GM18909 (cell line): ENCODE data around the gene ERVFRD-1.
"Not testable (repeated sequence)": the region's sequence is repeated elsewhere in the genome, so short reads cannot be mapped to it uniquely, and the experiment has no call there.

Source experiments
- ATAC-seq: cut with Tn5 transposase; IDR thresholded peaks from one replicate; pipeline ENCODE4 v1.9.1; 2021; ENCODE audit warnings: mild to moderate bottlenecking; ENCODE audit not compliant: unreplicated experiment, poor library complexity

ERVFRD-1 gene

GRCh38 chr6:11130605-11131004 lies 19.1 kb upstream of the ERVFRD-1 start:
- no peak for ATAC-seq

GRCh38 chr6:11129908-11130565 lies 18.5 kb upstream of the ERVFRD-1 start:
- no peak for ATAC-seq

- ATAC-seq, result no peak
These were observed 17.1 kb upstream of the ERVFRD-1 start for GRCh38 chr6:11128608-11129007.

- ATAC-seq, result no peak
These were observed 15.4 kb upstream of the ERVFRD-1 start for GRCh38 chr6:11126876-11127275.

- ATAC-seq, result no peak
These were observed 12.5 kb upstream of the ERVFRD-1 start for GRCh38 chr6:11123978-11124377.

GRCh38 chr6:11122380-11122779 lies 10.9 kb upstream of the ERVFRD-1 start:
- no peak for ATAC-seq

- ATAC-seq, result no peak
These were observed 10.3 kb upstream of the ERVFRD-1 start for GRCh38 chr6:11121851-11122250.

- ATAC-seq, result no peak
These were observed 8.9 kb upstream of the ERVFRD-1 start for GRCh38 chr6:11120271-11121005.

- not testable (repeated sequence) for ATAC-seq
These were observed 4.4 kb upstream of the ERVFRD-1 start for GRCh38 chr6:11115808-11116536.

- no peak for ATAC-seq
These were observed 1.5 kb upstream of the ERVFRD-1 start for GRCh38 chr6:11113038-11113437.

- ATAC-seq, result no peak
These were observed 378 bp upstream of the ERVFRD-1 start for GRCh38 chr6:11111769-11112437.

GRCh38 chr6:11108726-11109125 lies 2.8 kb downstream of the ERVFRD-1 start:
- no peak for ATAC-seq

- ATAC-seq, result no peak
These were observed 8.5 kb downstream of the ERVFRD-1 start for GRCh38 chr6:11103065-11103464.

- no peak for ATAC-seq
These were observed 10.1 kb downstream of the ERVFRD-1 start for GRCh38 chr6:11101417-11101816.

- ATAC-seq, result no peak
These were observed 13.5 kb downstream of the ERVFRD-1 start for GRCh38 chr6:11098004-11098403.

GRCh38 chr6:11097476-11097875 lies 14.0 kb downstream of the ERVFRD-1 start:
- ATAC-seq, result no peak

- ATAC-seq, result no peak
These were observed 15.4 kb downstream of the ERVFRD-1 start for GRCh38 chr6:11096109-11096508.

- ATAC-seq, result no peak
These were observed 16.6 kb downstream of the ERVFRD-1 start for GRCh38 chr6:11094941-11095340.

- ATAC-seq, result peak; percentile 43
These were observed 17.1 kb downstream of the ERVFRD-1 start for GRCh38 chr6:11094411-11094851.

- peak; percentile 91 for ATAC-seq
These were observed 17.7 kb downstream of the ERVFRD-1 start, which contains the start of gene SMIM13 for GRCh38 chr6:11093626-11094410. TSS of gene SMIM13 (plus strand) at chr6:11093834. CDS start at chr6:11094314, 480 bp downstream.
